NCI-H510A treated with DMSO at 0.1 percent for 48 hours (cell line): Measurements from ENCODE around the gene CT47B1.
"Not testable (repeated sequence)": the region's sequence is repeated elsewhere in the genome, so short reads cannot be mapped to it uniquely, and the experiment has no call there.

Experiments
- DNase-seq: peaks from one replicate; lab custom pipeline; 2025; lab: John Stamatoyannopoulos, UW

Gene CT47B1

DNA sequence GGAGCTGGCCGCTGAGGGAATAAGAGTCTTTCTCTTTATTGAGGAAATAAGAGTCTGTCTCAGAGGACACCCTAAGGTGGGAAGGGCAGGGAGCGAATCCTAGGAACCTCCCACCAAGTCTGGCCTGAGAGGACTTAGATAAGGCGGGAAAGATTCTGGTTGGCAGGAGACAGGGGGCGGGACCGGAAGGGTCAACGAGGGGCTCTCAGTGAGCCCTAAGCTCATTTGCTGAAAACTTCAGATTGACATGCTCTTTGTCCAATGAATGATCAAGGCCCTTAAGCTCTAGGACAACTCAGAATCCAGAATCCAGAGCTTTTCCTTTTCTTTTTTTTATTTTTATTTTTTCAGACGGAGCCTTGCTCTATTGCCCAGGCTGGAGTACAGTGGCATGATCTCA is at the start of gene CT47B1:
TSS of gene CT47B1 (minus strand) at position 101 of the 400 bp plus-strand sequence. CDS start 196 bp downstream, outside the sequence.
- DNase-seq = not testable (repeated sequence)

DNA sequence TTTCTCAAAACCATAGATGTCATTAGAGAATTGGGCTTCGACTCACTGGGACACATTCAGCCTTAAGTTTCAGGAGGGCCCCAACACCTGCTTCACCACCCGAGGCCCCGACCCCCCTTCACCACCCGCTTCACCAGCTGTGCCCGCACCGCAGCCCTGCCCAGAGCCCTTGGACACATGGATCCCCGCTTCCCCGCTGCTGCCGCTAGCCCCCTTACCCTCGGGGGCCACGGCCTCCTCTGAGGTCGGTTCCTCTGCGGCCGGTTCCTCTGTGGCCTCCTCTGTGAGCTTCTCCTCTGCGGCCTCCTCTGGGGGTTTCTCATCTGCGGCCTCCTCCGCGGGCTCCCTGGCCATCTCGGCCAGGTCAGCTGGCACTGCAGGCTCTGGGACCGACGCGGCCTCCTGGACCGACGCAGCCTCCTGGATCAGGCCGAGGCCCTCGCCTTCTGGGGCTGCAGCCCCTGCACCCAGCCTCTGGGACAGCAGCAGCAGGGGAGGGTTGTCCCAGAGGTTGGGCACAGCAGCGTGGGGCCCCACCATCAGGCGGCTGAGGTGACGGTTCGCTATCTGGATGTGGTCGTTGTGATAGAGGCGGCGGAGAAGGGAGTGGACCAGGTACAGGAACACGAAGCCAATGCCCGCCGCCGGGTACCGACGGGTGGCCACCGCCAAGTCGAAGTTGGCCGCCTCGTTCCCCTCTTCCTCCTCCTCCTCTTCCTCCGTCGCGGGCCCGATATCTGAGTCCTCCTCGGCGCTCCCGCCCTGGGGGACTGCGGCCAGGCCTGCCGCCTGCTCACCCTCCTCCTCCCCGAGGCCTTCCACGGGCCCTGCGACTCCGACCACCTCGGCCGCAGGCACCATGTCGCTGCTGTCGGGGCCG is 748 bp downstream of the CT47B1 start:
- no peak for DNase-seq

DNA sequence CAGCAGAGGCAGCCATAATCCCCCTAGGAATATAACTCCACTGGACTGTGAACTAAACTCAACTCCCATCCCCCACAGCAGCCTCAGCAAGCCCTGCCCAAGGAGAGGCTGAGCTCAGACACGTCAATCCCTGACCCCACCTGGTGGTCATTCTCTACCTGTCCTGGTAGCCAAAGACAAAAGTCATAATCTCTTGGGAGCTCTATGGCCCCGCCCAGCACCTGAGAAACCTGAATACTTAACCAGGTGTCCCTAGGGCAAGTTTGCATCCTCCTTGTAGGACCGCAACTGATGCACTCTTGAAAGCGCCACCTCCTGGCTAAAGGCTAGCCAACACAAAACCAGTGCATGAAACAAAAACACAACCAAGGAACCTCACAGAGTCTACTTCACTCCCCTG is 18.4 kb downstream of the CT47B1 start:
- no peak for DNase-seq

DNA sequence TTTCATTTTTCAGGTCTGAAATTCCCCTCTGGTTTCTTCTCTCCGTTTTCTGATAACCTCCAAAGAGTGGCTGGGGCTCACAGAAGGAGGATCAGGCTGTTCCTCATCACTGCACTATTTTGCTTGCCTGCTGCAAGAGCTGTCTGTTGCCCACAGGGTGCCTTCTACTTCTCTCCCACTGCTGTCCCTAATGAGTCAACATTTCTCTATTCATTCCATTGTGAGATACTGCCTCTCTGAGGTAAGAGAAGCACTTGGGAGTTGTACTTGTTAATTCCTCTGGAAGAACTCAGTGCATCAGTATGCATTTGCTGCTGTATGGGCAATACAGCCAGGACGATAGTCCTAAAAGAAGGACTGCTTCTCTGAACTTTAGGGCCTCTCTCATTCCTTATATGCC is 34.8 kb downstream of the CT47B1 start:
- DNase-seq = no peak

DNA sequence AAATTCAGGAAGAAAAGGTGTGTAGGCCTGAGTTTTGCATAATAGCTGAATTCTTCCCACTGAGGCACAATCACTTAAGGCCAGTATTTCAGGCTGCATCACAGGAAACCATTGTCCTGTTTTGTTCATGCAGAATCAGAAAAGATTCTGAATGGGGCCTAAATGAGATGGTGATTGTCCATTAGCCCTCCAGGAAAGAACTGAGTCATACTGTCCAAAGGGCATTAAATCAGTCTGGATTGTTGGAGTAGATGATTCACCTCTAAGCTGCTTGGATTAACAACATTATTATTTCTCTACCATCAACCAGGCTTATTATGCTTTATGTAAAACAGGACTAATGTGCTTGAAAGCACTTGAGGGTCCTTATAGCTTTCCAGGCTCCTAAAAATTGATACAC is 36.2 kb downstream of the CT47B1 start:
- no peak for DNase-seq

DNA sequence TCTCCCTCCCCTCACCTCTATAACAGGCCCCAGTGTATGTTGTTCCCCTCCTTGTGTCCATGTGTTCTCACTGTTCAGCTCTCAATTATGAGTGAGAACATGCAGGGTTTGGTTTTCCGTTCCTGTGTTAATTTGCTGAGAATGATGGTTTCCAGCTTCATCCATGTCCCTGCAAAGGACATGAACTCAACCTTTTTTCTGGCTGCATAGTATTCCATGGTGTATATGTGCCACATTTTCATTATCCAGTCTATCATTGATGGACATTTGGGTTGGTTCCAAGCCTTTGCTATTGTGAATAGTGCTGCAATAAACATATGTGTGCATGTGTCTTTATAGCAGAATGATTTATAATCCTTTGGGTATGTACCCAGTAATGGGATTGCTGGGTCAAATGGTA is 48.5 kb downstream of the CT47B1 start:
- DNase-seq = not testable (repeated sequence)

DNA sequence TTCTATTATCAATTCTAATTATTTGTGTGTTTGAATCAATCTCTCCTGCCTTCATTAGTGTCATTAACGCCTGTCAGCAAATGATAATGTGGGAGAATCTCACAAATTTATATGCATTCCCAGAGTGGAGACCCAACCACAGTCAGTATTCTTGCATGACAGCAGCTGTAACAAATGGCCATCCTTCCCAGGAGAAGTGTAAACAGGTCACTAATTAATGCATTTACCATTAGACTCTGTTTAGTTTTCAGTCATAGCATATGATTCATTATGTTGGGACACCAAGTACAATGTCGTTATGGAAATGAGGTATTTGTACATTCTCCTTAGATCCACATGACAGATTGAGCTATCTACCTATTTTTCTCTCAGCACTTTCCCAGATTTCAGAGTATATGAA is 50.5 kb downstream of the CT47B1 start:
- no peak for DNase-seq

DNA sequence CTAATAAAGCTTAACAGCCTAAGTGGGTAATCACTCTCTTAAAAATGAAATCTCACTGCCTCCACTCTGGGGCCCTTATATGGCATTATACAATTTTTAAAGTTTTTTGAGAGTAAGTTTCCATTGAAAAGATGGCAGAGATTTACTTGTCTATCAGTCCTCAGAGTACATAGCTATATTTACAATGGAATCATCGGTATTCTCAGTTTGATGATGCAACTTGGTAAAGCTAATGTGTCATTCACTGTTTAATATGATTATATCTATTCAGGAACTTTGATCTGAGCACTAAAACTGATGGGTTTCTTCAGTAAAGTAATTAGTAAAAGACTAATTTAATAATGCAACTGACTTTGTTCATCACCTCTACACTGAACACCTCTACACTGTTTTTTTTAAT is 51.6 kb downstream of the CT47B1 start:
- DNase-seq = no peak

DNA sequence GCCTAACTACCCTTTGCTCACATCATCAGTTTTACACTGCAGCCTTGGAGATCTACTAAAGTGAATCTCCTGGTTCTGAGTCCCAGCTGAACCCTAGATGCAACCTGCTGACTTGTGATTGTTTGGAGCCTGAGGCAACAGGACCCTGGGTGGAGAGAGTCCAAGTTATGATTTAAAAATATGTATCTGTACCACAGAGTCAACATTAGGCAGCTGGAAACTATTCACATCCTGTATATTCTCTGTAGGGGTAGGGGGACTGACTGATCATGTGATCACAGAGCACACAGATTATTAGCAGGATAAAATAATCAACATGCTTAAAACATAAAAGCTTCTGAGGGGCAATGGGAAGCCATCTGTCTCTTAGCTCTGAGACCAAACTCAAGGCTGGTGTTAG is 52.1 kb downstream of the CT47B1 start:
- no peak for DNase-seq
